DMS153 treated with DMSO at 0.1 percent for 48 hours (cell line): ENCODE measurements around the gene GPX3.

Source experiments
- DNase-seq: peaks from one replicate; lab custom pipeline; 2025; ENCODE audit not compliant: unreplicated experiment; lab: John Stamatoyannopoulos, UW

The GPX3 gene, protein sequence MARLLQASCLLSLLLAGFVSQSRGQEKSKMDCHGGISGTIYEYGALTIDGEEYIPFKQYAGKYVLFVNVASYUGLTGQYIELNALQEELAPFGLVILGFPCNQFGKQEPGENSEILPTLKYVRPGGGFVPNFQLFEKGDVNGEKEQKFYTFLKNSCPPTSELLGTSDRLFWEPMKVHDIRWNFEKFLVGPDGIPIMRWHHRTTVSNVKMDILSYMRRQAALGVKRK

DNA sequence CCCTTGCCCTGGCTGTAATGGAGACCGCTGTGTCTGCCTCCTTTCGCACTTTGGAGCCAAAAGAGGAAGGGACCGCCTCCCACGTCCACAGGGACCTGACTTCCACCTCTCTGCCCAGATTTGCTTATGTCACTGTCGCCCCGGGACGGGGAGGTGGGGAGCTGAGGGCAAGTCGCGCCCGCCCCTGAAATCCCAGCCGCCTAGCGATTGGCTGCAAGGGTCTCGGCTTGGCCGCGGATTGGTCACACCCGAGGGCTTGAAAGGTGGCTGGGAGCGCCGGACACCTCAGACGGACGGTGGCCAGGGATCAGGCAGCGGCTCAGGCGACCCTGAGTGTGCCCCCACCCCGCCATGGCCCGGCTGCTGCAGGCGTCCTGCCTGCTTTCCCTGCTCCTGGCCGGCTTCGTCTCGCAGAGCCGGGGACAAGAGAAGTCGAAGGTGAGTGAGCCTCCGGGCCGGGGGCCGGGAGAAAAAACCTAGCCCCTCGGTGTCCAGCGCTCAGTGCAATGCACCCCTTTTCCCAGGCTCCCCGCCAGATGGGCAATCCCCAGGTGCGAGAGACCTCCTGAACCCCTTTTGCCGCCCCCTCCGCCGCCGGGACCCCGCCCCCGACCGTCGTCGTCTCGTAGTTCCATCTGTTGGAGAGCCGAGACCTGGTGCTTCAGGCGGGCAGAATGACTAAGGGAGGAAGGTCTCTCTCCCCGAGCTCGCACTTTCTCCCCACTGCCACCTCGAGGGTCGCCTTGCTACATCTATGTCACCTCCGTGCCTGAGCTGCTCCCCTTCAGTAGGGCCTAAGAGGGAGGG, at the start of gene GPX3:
Gene GPX3, plus strand, starts transcription at position 288 of the 807 bp plus-strand sequence. Its CDS starts 64 bp downstream, at position 352.
- no peak for DNase-seq

DNA sequence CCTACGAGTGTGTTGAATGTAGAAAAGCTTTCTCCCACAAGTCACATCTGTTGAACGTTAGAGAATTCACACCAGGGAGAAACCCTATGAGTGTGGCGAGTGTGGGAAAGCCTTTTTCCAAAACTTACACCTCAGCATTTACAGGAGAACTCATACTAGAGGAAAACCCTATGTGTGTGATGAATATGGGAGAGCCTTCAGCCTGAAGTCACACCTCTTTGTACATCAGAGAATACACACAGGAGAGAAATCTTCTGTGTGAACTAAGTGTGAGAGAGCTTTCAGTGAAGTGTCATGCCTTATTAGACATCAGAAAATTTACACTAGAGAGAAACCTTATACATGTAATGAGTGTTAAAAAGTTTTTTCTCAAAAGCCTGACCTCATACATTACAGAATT, 41.8 kb upstream of the GPX3 start:
- no peak for DNase-seq

DNA sequence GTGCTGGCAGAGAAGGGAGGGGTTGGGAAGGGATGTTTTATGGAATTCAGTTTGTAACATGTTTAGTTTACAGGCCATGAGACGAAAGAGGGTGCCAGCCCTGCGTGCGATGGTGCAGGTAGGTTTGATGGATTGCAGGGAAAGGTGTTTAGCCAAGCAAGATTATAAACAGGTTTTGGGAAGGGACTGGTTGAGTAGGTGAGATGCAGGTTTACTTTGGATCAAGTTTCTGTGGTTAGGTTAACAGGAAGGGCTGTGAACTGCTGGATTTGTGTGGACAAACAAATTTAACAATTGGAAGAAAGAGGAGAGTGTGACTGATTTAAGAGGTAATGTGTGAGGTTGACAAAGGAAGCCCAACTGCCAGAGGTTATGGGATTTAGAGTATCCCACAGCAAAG, 32.6 kb upstream of the GPX3 start:
- no peak for DNase-seq

DNA sequence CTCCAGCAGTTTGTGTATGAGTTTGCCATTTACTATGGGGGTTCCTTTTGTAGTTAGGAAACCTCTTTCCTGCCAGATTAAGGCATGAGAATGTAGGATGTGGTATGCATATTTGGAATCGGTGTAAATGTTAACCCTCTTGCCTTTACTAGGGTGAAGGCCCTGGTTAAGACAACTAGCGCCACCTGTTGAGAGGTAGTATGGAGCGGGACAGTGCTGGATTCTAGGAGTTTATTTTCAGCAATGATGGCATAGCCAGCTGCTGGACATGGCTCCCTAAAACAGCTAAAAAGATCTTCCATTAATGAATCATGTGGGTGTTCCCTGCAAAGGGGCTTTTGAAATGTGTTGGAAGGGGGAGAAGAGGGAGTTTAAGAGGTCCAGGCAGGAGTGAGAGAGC, 30.7 kb upstream of the GPX3 start:
- DNase-seq: no peak

DNA sequence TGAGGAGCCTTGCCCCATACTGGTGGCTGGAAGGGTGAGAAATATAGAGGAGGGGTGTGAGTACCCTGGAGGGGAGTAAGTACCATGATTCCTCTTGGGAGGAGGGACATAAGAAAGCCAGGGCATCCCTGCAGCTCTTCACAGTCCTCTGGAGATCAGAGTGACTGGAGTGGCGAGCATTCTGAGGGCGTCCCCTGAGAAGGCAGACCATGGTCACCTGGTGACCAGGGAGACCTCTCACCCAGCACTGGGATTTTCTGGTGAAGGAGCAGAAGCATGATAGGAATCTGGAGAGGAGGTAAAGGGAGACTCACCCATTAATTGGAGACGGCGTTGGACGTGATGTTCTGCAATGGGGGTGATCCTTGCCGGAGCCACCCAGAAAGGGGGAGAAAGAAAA, 27.7 kb upstream of the GPX3 start:
- no peak for DNase-seq

DNA sequence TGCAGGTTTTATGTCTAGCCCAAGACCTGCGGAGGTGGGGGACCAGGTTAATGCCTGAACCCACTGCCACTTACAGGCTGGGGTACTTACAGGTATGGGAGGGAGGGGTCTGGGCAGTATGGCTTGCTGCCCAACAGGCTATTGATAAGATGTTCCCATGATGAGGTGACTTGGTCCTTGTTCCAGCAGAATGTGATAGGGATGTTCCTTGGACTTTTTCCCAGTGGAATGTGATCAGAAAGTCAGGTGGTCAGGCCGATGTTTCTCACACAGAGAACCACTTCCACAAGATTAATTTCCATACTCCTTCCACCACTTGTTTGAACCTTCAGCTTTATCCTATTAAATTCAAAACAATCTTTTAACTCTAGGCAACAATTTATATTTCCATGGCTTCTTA, 27.0 kb upstream of the GPX3 start:
- DNase-seq: no peak

DNA sequence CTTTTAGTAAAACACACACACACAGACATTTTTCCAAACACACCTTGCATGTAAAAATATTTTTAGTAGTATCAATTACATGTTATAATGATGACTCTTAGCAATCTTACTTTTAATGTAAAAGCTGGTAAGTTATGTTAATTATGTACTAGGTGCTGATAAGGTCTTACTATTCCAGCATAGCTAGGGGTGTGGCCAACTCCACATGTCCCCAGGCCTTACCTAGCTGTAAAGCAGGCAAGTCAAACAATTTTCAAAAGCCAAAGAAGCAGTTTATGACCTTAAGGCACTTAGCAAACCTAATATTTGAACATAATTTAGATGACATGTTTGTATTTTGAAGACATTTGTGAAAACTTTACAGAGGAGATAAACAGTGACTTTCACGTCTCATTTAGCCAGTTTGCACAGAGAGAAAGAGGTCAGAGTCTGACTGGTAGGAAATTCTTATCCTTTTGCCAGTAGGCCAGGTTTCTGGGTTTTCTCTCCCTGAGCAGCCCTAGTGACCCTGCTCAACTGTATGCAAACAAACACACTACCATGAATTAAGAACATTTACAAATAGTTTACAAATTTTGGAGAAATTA, 26.5 kb upstream of the GPX3 start:
- DNase-seq: no peak

DNA sequence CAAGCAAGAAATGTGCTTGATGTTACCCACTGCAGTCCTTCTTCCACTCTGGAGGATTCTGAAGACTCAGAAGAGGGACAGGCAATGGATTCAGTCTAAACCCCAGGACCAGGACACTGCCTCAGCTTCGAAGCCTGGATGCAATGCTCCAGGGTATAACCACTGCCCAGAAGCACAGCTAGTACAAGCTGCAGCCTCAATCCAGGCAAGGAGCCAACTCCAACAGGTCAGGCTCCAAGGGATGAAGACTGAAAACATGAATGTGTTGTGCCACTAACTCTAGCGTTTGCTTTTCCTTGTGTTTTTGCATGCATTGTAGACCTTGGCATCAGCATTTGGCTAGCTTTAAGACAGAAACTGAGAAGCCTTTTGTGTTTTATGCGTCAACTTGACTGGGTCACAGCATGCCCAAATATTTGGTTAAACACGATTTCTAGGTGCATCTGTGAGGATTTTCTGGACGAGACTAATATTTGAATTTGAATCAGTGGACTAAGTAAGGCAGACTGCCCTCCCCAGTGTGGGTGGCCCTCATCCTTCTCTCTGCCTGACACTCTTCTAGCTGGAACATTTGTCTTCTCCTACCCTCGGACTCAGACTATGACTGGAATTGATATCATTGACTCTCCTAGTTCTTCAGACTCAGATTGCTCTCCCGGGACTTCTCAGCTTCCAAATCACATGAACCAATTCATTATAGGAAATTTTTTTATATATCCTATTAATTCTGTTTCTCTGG, 20.5 kb upstream of the GPX3 start:
- no peak for DNase-seq

DNA sequence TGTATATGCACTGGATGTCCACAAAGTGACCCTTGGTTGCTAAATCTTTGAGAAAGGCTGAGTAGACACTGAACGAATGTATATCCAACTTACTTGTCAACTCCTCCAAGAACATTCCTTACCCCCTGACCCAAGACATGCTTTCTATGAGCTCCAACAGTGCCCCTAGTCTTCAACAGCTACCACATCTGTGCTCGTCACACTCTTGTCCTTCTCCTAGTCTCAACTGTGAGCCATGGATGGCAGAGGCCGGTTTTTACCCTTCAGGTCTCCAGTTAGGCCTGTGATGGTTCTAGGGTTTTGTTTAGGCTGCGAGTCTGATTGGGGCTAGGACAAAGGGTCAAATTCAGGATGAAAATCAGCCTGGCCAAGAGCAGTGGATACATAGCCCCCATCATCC, 19.0 kb upstream of the GPX3 start:
- no peak for DNase-seq

DNA sequence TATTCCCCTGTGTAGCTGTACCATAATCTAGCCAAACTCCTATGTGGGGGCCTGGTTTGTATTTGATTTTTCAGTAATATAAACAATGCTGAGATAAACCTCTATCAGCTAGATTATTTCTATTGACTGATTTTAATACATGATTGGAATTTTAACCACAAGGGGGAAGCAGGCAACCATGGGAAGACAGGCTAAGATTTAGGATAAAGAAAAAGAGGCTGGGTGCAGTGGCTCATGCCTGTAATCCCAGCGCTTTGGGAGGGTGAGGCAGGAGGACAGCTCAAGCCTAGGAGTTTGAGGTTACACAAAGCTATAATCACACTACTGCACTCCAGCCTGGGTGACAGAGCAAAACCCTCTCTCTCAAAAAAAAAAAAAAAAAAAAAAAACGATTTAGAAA, 18.1 kb upstream of the GPX3 start:
- no peak for DNase-seq

DNA sequence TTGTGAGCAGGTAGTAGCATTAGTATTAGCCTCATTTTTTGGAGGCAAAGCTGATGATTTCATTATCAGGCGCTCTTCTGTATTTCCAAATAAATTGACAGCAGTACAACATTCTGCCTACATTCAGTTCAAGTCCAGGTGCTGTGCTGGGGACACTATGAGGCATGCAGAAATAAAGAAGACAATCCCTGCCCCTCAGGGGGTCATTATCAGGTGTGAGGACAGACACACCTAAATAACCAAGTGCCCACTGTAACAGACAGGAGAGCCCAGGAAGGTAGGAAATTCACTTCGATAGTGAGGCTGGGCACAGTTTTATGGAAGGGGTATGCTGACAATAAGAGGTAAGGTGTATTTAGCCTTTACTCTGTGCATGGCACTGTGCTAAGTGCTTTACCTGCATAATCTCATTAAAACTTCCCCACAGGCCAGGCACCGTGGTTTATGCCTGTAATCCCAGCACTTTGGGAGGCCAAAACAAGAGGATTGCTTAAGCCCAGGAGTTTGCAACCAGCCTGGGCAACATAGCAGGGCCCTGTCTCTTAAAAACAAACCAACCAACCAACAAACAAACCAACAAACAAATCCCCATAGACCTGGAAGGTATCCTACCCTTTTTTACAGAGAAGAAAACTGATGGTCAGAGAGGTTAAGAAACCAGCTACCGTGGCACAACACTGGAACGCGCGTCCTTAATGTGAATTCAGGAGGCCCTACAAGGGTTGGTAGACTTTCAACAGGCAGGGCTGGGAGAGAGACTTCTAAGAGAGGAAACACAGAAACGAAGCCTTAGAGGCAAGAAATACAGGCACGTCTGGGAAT, 17.5 kb upstream of the GPX3 start:
- no peak for DNase-seq

DNA sequence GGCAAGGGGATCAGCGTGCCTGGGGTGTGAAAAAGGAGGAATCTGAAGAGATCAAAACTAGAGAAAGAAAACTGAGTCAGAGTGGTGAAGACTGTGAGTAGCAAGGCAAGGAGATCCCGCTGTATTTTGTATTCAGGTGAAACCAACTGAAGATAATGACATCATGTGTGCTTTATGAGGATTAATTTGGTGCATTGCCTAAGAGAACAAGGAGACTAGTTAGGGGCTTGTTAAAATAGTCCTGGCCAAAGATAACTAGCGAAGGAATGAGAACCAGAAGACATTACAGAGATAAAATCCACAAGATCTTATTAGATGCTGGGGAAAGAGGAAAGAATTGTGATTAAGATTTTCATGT, 16.9 kb upstream of the GPX3 start:
- DNase-seq: no peak

DNA sequence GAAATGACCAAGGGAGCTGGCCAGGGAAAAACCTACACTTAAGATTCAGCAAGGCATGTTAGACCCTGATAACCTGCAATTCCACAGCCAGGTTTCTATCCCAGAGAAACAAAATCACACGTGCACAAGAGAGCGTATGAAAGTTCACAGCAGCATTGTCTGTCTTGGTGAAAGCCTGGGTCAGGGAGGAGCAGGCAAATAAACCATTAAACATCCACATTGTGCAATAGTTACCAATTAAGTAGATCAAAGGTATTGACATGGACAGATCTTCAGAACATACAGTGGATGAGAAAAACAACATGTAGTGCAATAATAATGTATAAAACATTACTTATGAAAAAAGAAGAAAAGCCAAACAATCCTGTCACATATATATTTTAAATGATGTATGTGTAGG, 15.9 kb upstream of the GPX3 start:
- no peak for DNase-seq

DNA sequence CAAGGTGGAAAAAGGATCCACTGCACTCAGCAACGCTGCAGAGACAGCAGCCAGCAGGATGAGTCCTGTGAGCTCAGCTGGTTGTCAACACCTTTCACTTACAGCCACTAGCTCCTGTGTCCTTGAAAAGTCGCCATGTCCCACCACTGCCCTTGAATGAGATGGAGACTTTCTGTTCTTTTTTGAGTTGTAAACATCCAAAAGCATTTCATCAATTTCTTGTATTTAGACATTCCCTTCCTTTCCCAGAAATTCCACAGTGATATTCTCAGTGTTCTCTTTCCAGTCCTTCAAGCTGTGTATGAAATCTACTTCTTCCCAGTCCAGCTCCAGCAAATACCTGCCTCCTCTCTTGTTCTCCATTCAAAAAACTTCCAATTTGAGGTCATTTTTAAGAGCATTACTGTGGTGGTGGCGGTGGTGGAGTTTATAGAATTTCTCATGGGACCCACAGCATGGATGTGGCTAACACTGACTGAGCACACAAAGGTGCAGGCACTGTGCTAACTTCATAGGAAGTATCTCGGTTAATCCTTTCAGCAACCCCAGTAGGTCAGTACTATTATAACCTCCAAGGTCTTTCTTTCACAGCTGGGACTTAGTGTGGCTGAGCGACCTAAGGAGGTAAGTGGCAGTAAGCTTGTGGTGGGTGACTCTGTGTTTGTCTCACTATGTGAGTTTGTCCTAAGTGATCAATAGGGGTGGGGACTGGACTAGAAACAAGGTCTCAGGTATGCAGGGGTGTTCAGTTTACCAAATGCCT, 15.0 kb upstream of the GPX3 start:
- DNase-seq: no peak

DNA sequence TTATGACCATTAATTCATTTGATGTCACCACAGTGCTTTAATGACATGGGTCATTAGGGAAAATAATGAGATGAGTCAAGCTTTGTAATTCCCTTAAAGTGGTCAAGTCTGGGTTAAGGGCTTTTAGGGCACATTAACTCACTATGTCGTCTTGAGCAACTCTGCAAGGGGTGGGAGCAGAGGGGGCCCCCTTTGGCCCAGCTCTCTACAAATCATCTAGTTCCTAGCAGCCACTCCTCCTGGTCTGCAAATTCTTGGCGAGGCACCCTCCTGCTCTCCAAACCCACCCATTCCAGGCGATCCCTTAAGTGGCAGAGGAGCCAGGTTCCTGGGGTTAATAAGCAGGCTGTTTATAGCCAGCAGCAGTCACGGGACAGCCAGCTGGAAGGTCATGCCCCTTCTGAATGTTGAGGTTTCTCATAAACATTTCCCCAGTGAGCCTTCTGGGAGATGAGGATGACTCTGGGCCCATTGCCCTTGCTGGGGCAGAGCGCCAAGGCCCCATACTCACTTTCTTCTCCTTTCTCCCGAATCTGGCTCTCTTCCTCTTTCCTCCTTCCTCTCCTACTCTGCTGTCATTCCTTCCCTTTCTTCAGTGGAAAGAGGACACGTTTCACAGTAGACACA, 14.3 kb upstream of the GPX3 start:
- DNase-seq: no peak

DNA sequence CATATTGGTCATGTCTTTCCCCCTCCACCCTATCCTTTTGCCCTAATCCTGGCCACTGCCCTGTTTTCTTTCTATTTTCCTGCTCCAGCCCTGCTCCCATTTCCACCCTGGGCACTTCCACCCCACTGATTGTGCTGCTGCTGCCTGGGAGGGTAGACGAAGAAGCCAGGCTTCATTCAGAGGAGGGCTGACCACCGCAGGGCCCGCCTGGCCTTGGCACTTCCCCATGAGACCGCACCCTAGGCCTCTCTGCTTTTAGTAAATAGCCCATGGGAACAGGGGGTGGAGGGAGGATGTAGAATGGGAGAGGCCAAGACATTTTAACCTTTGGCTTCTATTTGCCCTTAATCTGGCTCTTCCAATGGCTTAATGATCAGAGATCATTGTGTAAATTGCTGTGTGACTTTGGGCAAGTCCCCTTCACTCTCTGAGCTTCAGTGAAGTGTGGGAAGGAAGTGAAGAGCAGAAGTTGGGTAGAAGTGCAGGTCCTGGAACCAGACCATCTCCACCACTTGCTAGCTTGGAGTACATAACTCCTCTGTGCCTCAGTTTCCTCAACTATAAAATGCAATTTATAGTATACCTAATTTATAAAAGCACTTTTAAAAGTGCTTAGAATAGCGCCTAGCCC, 13.6 kb upstream of the GPX3 start:
- no peak for DNase-seq

DNA sequence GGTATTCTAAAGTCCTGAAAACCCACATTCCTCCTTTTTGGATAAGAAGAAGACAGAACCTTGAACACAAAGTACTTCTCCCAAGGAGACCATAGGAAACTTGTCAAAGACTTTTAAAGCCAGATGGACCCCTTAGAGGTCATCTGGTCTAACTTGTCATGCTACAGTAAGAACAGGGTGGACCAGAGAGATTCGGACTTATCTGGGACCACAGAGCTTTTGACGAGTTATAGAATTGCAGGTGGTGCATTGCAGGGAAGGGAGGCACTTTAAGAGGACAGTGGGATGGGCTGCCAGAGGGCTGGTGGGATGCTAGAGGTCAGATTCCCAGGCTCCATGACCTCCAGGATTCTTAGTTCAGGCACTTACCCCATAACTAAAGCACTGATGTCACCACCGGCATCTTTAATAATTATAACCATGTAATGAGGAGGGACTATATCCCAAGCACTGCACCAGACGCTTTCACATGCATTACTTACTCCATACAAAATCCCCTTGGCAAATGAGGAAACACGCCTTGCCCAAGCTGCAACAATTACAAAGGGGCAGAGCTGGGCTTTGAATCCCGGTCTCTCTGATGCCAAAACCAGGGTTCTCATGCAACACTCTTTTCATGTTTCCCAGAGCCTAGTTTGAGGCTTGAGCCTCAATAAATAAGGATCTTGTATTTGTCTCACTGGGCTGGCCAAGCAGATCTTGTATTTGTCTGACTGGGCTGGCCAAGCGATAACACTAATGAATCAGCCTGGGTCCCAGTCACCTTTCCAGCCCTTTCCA, 12.8 kb upstream of the GPX3 start:
- DNase-seq: no peak

DNA sequence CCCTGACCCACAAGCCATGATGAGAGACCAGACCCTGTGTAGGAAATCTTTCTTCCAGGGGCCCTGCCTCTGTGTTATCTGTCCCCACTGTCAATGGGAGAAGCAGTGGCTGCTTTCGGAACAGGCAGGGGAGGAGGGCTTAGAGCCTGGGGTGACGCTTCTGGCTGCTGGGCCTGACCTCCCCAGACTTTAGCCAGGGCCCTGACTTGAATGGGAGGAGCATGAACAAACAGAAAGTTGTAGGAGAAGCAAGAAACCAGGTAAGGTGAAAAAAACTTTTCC, 12.2 kb upstream of the GPX3 start:
- no peak for DNase-seq

DNA sequence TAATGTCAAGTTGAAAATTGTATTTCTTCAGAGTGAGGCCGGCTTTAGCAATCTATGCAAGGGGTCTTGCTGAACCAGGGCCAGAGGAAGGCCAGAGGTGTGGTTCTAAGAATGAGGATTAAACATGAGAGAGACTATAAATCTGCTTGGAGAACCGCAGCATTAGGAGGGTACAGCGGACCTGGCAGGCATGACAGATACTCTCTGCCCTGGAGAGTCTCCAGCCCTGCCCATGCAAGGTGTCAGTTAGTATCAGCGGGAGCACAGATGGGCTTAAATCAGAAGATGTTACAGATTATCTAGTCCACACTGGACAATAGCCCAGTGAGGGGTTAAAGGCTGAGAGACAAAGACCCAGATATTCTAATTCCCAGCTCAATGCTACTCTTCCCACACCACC, 11.5 kb upstream of the GPX3 start:
- DNase-seq: no peak
